ENCODE data around the gene DAAM1. TPM values are rescaled to one million over a fixed set of nuclear protein-coding genes. Genes with fewer than 3 reads are reported as not detected.

The DAAM1 gene
- total RNA-seq, 1 donor from 2014 or later, result 40.7 TPM

GRCh38 chr14:59238216-59238615 is 49.7 kb downstream of the DAAM1 start:
- no peak overlapping the region for H3K4me3 Mint-ChIP-seq (ENCODE audit: unreplicated experiment)
- H3K36me3 Mint-ChIP-seq (ENCODE audit: low read depth), result peaks cover 2% of the 10 kb centered on the region
- peaks cover 24% of the 10 kb centered on the region for H3K4me1 Mint-ChIP-seq (ENCODE audit: low read depth)
- DNase-seq (ENCODE audit: low spot score), result no peak
- no peak overlapping the region for H3K27ac Mint-ChIP-seq (ENCODE audit: unreplicated experiment)
- peaks cover 8% of the 10 kb centered on the region for H3K9me3 Mint-ChIP-seq (ENCODE audit: low read depth)
- TF ChIP-seq CTCF (IDR thresholded peaks at IDR 0.05), result no peak
- H3K27me3 Mint-ChIP-seq (ENCODE audit: low read depth), result no peaks in the 10 kb centered on the region

- DNase-seq (ENCODE audit: low spot score), result no peak
- Mint-ChIP-seq H3K4me1 (ENCODE audit: low read depth) (peaks cover 24% of the 10 kb centered on the region), H3K4me3 (ENCODE audit: unreplicated experiment) (no peak overlapping the region), H3K36me3 (ENCODE audit: low read depth) (peaks cover 2% of the 10 kb centered on the region), H3K27me3 (ENCODE audit: low read depth) (no peaks in the 10 kb centered on the region), H3K27ac (ENCODE audit: unreplicated experiment) (no peak overlapping the region), H3K9me3 (ENCODE audit: low read depth) (peaks cover 8% of the 10 kb centered on the region)
- no peak for TF ChIP-seq CTCF (IDR thresholded peaks at IDR 0.05)
These were observed 50.6 kb downstream of the DAAM1 start for GRCh38 chr14:59239022-59239421.

GRCh38 chr14:59240356-59240755 is 51.9 kb downstream of the DAAM1 start:
- peaks cover 24% of the 10 kb centered on the region for H3K4me1 Mint-ChIP-seq (ENCODE audit: low read depth)
- H3K27ac Mint-ChIP-seq (ENCODE audit: unreplicated experiment), result no peak overlapping the region

GRCh38 chr14:59241121-59241520 is 52.7 kb downstream of the DAAM1 start:
- peaks cover under 1% of the 10 kb centered on the region for H3K36me3 Mint-ChIP-seq (ENCODE audit: low read depth)
- H3K4me3 Mint-ChIP-seq (ENCODE audit: unreplicated experiment), result no peak overlapping the region
- H3K27ac Mint-ChIP-seq (ENCODE audit: unreplicated experiment), result no peak overlapping the region
- H3K9me3 Mint-ChIP-seq (ENCODE audit: low read depth), result no peaks in the 10 kb centered on the region
- DNase-seq (ENCODE audit: low spot score), result no peak
- peaks cover 24% of the 10 kb centered on the region for H3K4me1 Mint-ChIP-seq (ENCODE audit: low read depth)
- no peaks in the 10 kb centered on the region for H3K27me3 Mint-ChIP-seq (ENCODE audit: low read depth)
- no peak for TF ChIP-seq CTCF (IDR thresholded peaks at IDR 0.05)

More at GRCh38 chr14:59240356-59240755, 51.9 kb downstream of the DAAM1 start:
- H3K27me3 Mint-ChIP-seq (ENCODE audit: low read depth), result no peaks in the 10 kb centered on the region
- H3K4me3 Mint-ChIP-seq (ENCODE audit: unreplicated experiment), result no peak overlapping the region
- H3K9me3 Mint-ChIP-seq (ENCODE audit: low read depth), result no peaks in the 10 kb centered on the region
- no peak for TF ChIP-seq CTCF (IDR thresholded peaks at IDR 0.05)
- no peak for DNase-seq (ENCODE audit: low spot score)
- H3K36me3 Mint-ChIP-seq (ENCODE audit: low read depth), result peaks cover 2% of the 10 kb centered on the region

GRCh38 chr14:59243174-59243573 is 54.7 kb downstream of the DAAM1 start:
- H3K4me3 Mint-ChIP-seq (ENCODE audit: unreplicated experiment), result no peak overlapping the region
- peaks cover 30% of the 10 kb centered on the region for H3K4me1 Mint-ChIP-seq (ENCODE audit: low read depth)
- H3K36me3 Mint-ChIP-seq (ENCODE audit: low read depth), result peaks cover 1% of the 10 kb centered on the region
- H3K9me3 Mint-ChIP-seq (ENCODE audit: low read depth), result no peaks in the 10 kb centered on the region
- no peaks in the 10 kb centered on the region for H3K27me3 Mint-ChIP-seq (ENCODE audit: low read depth)
- H3K27ac Mint-ChIP-seq (ENCODE audit: unreplicated experiment), result no peak overlapping the region
- TF ChIP-seq CTCF (IDR thresholded peaks at IDR 0.05), result no peak
- no peak for DNase-seq (ENCODE audit: low spot score)
